ENCODE measurements around the gene PMPCA. TPM values are rescaled to one million over a fixed set of nuclear protein-coding genes. Genes with fewer than 3 reads are reported as not detected.

The PMPCA gene
- total RNA-seq, 1 donor from 2014 or later, result 114 TPM

- H3K36me3 Mint-ChIP-seq (ENCODE audit: low read depth), result peaks cover 50% of the 10 kb centered on the region
- H3K4me1 Mint-ChIP-seq, result peaks cover 2% of the 10 kb centered on the region
- no peaks in the 10 kb centered on the region for H3K9me3 Mint-ChIP-seq
Observed at GRCh38 chr9:136444102-136444501, 33.6 kb downstream of the PMPCA start.

GRCh38 chr9:136445799-136446198, 35.3 kb downstream of the PMPCA start:
- Mint-ChIP-seq H3K27me3 (no peaks in the 10 kb centered on the region), H3K4me1 (no peaks in the 10 kb centered on the region), H3K9me3 (no peaks in the 10 kb centered on the region), H3K4me3 (no peak overlapping the region), H3K36me3 (ENCODE audit: low read depth) (peaks cover 57% of the 10 kb centered on the region), H3K27ac (no peak overlapping the region)
- no peak for DNase-seq
- intact Hi-C loops (cut with micrococcal nuclease), result no loop called here

More at GRCh38 chr9:136444102-136444501, 33.6 kb downstream of the PMPCA start:
- Mint-ChIP-seq H3K4me3 (no peak overlapping the region), H3K27me3 (no peaks in the 10 kb centered on the region), H3K27ac (no peak overlapping the region)
- no peak for DNase-seq
- intact Hi-C loops (cut with micrococcal nuclease), result no loop called here

- Mint-ChIP-seq H3K9me3 (no peaks in the 10 kb centered on the region), H3K4me3 (no peak overlapping the region), H3K4me1 (no peaks in the 10 kb centered on the region), H3K27me3 (no peaks in the 10 kb centered on the region), H3K27ac (no peak overlapping the region), H3K36me3 (ENCODE audit: low read depth) (peaks cover 56% of the 10 kb centered on the region)
- DNase-seq, result no peak
- intact Hi-C loops (cut with micrococcal nuclease), result no loop called here
Observed at GRCh38 chr9:136447173-136447778, 36.8 kb downstream of the PMPCA start.

- Mint-ChIP-seq H3K9me3 (no peaks in the 10 kb centered on the region), H3K36me3 (ENCODE audit: low read depth) (peaks cover 53% of the 10 kb centered on the region), H3K4me1 (no peaks in the 10 kb centered on the region), H3K4me3 (no peak overlapping the region), H3K27ac (no peak overlapping the region), H3K27me3 (no peaks in the 10 kb centered on the region)
- no peak for DNase-seq
- intact Hi-C loops (cut with micrococcal nuclease), result no loop called here
Observed at GRCh38 chr9:136448655-136449054, 38.2 kb downstream of the PMPCA start.

GRCh38 chr9:136451221-136451877, 40.9 kb downstream of the PMPCA start:
- DNase-seq, result no peak
- no peak overlapping the region for H3K4me3 Mint-ChIP-seq
- H3K9me3 Mint-ChIP-seq, result no peaks in the 10 kb centered on the region
- H3K27me3 Mint-ChIP-seq, result no peaks in the 10 kb centered on the region
- peaks cover 59% of the 10 kb centered on the region for H3K36me3 Mint-ChIP-seq (ENCODE audit: low read depth)
- no peaks in the 10 kb centered on the region for H3K4me1 Mint-ChIP-seq
- intact Hi-C loops (cut with micrococcal nuclease), result no loop called here
- H3K27ac Mint-ChIP-seq, result no peak overlapping the region

GRCh38 chr9:136453326-136453725, 42.9 kb downstream of the PMPCA start:
- Mint-ChIP-seq H3K4me1 (no peaks in the 10 kb centered on the region), H3K36me3 (ENCODE audit: low read depth) (peaks cover 51% of the 10 kb centered on the region), H3K27ac (no peak overlapping the region), H3K27me3 (no peaks in the 10 kb centered on the region), H3K9me3 (no peaks in the 10 kb centered on the region), H3K4me3 (no peak overlapping the region)
- intact Hi-C loops (cut with micrococcal nuclease), result no loop called here
- no peak for DNase-seq

- no peaks in the 10 kb centered on the region for H3K27me3 Mint-ChIP-seq
- no peaks in the 10 kb centered on the region for H3K9me3 Mint-ChIP-seq
- H3K4me3 Mint-ChIP-seq, result no peak overlapping the region
- intact Hi-C loops (cut with micrococcal nuclease), result no loop called here
- H3K36me3 Mint-ChIP-seq (ENCODE audit: low read depth), result peaks cover 56% of the 10 kb centered on the region
- no peaks in the 10 kb centered on the region for H3K4me1 Mint-ChIP-seq
- no peak for DNase-seq
- no peak overlapping the region for H3K27ac Mint-ChIP-seq
Observed at GRCh38 chr9:136454026-136454796, 43.8 kb downstream of the PMPCA start.

- Mint-ChIP-seq H3K4me1 (no peaks in the 10 kb centered on the region), H3K9me3 (no peaks in the 10 kb centered on the region), H3K36me3 (ENCODE audit: low read depth) (peaks cover 59% of the 10 kb centered on the region), H3K27ac (no peak overlapping the region), H3K4me3 (no peak overlapping the region), H3K27me3 (no peaks in the 10 kb centered on the region)
- DNase-seq, result no peak
- intact Hi-C loops (cut with micrococcal nuclease), result no loop called here
Observed at GRCh38 chr9:136455043-136456002, 44.9 kb downstream of the PMPCA start.

GRCh38 chr9:136456258-136456657, 45.8 kb downstream of the PMPCA start:
- no peak overlapping the region for H3K27ac Mint-ChIP-seq
- H3K9me3 Mint-ChIP-seq, result no peaks in the 10 kb centered on the region
- peaks cover 57% of the 10 kb centered on the region for H3K36me3 Mint-ChIP-seq (ENCODE audit: low read depth)
- H3K4me1 Mint-ChIP-seq, result no peaks in the 10 kb centered on the region
- H3K27me3 Mint-ChIP-seq, result no peaks in the 10 kb centered on the region
- no peak for DNase-seq
- no peak overlapping the region for H3K4me3 Mint-ChIP-seq
- intact Hi-C loops (cut with micrococcal nuclease), result no loop called here

- Mint-ChIP-seq H3K9me3 (no peaks in the 10 kb centered on the region), H3K36me3 (ENCODE audit: low read depth) (peaks cover 60% of the 10 kb centered on the region), H3K27ac (no peak overlapping the region), H3K27me3 (no peaks in the 10 kb centered on the region), H3K4me3 (no peak overlapping the region), H3K4me1 (no peaks in the 10 kb centered on the region)
- intact Hi-C loops (cut with micrococcal nuclease), result no loop called here
- DNase-seq, result no peak
Observed at GRCh38 chr9:136457326-136457725, 46.9 kb downstream of the PMPCA start.

GRCh38 chr9:136459425-136459824, 49.0 kb downstream of the PMPCA start:
- intact Hi-C loops (cut with micrococcal nuclease), result no loop called here
- H3K9me3 Mint-ChIP-seq, result no peaks in the 10 kb centered on the region

GRCh38 chr9:136460772-136461325, 50.4 kb downstream of the PMPCA start:
- Mint-ChIP-seq H3K27me3 (no peaks in the 10 kb centered on the region), H3K4me3 (no peak overlapping the region), H3K27ac (no peak overlapping the region), H3K4me1 (no peaks in the 10 kb centered on the region), H3K9me3 (no peaks in the 10 kb centered on the region), H3K36me3 (ENCODE audit: low read depth) (peaks cover 70% of the 10 kb centered on the region)
- no peak for DNase-seq
- intact Hi-C loops (cut with micrococcal nuclease), result no loop called here

More at GRCh38 chr9:136459425-136459824, 49.0 kb downstream of the PMPCA start:
- H3K27ac Mint-ChIP-seq, result no peak overlapping the region
- no peak overlapping the region for H3K4me3 Mint-ChIP-seq
- H3K36me3 Mint-ChIP-seq (ENCODE audit: low read depth), result peaks cover 67% of the 10 kb centered on the region
- no peaks in the 10 kb centered on the region for H3K27me3 Mint-ChIP-seq
- no peak for DNase-seq
- H3K4me1 Mint-ChIP-seq, result no peaks in the 10 kb centered on the region

GRCh38 chr9:136462664-136463063, 52.2 kb downstream of the PMPCA start:
- Mint-ChIP-seq H3K36me3 (ENCODE audit: low read depth) (peaks cover 70% of the 10 kb centered on the region), H3K27ac (no peak overlapping the region), H3K4me3 (no peak overlapping the region), H3K27me3 (no peaks in the 10 kb centered on the region), H3K9me3 (no peaks in the 10 kb centered on the region), H3K4me1 (no peaks in the 10 kb centered on the region)
- no peak for DNase-seq
- intact Hi-C loops (cut with micrococcal nuclease), result no loop called here
